Osteocyte (in vitro differentiated cells): ENCODE measurements around the gene UBASH3B. TPM values are rescaled to one million over a fixed set of nuclear protein-coding genes. Genes with fewer than 3 reads are reported as not detected.

Experiments
- DNase-seq: peaks from one replicate; pipeline ENCODE4 v3.0.0; 2021; ENCODE audit warnings: mixed read lengths; ENCODE audit not compliant: unreplicated experiment; ENCODE audit errors: extremely low spot score
- H3K27ac Mint-ChIP-seq: one replicate; pipeline ENCODE4 v1.8.0; 2021; ENCODE audit warnings: mild to moderate bottlenecking, mixed read lengths; ENCODE audit not compliant: unreplicated experiment
- H3K27me3 Mint-ChIP-seq: one replicate; pipeline ENCODE4 v1.8.0; 2021; ENCODE audit warnings: mixed read lengths; ENCODE audit not compliant: unreplicated experiment
- H3K36me3 Mint-ChIP-seq: one replicate; pipeline ENCODE4 v1.8.0; 2021; ENCODE audit warnings: mixed read lengths; ENCODE audit not compliant: unreplicated experiment
- H3K4me1 Mint-ChIP-seq: one replicate; pipeline ENCODE4 v1.8.0; 2021; ENCODE audit warnings: mixed read lengths; ENCODE audit not compliant: unreplicated experiment
- H3K4me3 Mint-ChIP-seq: one replicate; pipeline ENCODE4 v1.8.0; 2021; ENCODE audit warnings: mild to moderate bottlenecking, moderate library complexity, mixed read lengths; ENCODE audit not compliant: unreplicated experiment
- H3K9me3 Mint-ChIP-seq: one replicate; pipeline ENCODE4 v1.8.0; 2021; ENCODE audit warnings: mixed read lengths; ENCODE audit not compliant: unreplicated experiment
- CTCF ChIP-seq: fragments of 200-600 bp; sonication (generic); IDR thresholded peaks from 2 replicates; pipeline ENCODE4 v1.5.0; 2021; ENCODE audit warnings: antibody characterized with exemption, mild to moderate bottlenecking, moderate library complexity
- total RNA-seq: library from RNA; stranded (reverse); gene quantifications from 2 replicates; pipeline ENCODE4 v1.2.1, GENCODE V29; 2021

Gene UBASH3B
- total RNA-seq, 1 donor from 2014 or later: 43.5 TPM

- H3K27me3 Mint-ChIP-seq: no peaks in the 10 kb centered on the region
Measured at GRCh38 chr11:122755941-122756340, 100.4 kb downstream of the UBASH3B start.

GRCh38 chr11:122756417-122756816 lies 100.9 kb downstream of the UBASH3B start:
- Mint-ChIP-seq H3K27ac (no peak overlapping the region), H3K4me3 (no peak overlapping the region), H3K27me3 (no peaks in the 10 kb centered on the region), H3K36me3 (no peaks in the 10 kb centered on the region), H3K9me3 (no peaks in the 10 kb centered on the region), H3K4me1 (peaks cover 3% of the 10 kb centered on the region)
- TF ChIP-seq CTCF: peak; percentile 28
- no peak for DNase-seq

More at GRCh38 chr11:122755941-122756340, 100.4 kb downstream of the UBASH3B start:
- no peaks in the 10 kb centered on the region for H3K9me3 Mint-ChIP-seq
- no peak for DNase-seq
- no peak overlapping the region for H3K27ac Mint-ChIP-seq
- H3K36me3 Mint-ChIP-seq: no peaks in the 10 kb centered on the region
- TF ChIP-seq CTCF: no peak
- no peak overlapping the region for H3K4me3 Mint-ChIP-seq
- peaks cover 3% of the 10 kb centered on the region for H3K4me1 Mint-ChIP-seq

- no peak for TF ChIP-seq CTCF
- Mint-ChIP-seq H3K27me3 (no peaks in the 10 kb centered on the region), H3K36me3 (no peaks in the 10 kb centered on the region), H3K4me1 (peaks cover 3% of the 10 kb centered on the region), H3K4me3 (no peak overlapping the region), H3K9me3 (no peaks in the 10 kb centered on the region), H3K27ac (no peak overlapping the region)
- DNase-seq: no peak
Measured at GRCh38 chr11:122757201-122757600, 101.7 kb downstream of the UBASH3B start.

GRCh38 chr11:122758339-122758738 lies 102.8 kb downstream of the UBASH3B start:
- DNase-seq: no peak
- Mint-ChIP-seq H3K27ac (no peak overlapping the region), H3K27me3 (no peaks in the 10 kb centered on the region), H3K4me1 (peaks cover 3% of the 10 kb centered on the region), H3K4me3 (no peak overlapping the region), H3K36me3 (peaks cover 1% of the 10 kb centered on the region), H3K9me3 (no peaks in the 10 kb centered on the region)
- no peak for TF ChIP-seq CTCF

- H3K9me3 Mint-ChIP-seq: no peaks in the 10 kb centered on the region
- H3K27me3 Mint-ChIP-seq: no peaks in the 10 kb centered on the region
- no peak overlapping the region for H3K4me3 Mint-ChIP-seq
- DNase-seq: no peak
- H3K4me1 Mint-ChIP-seq: peaks cover 3% of the 10 kb centered on the region
- H3K36me3 Mint-ChIP-seq: peaks cover 1% of the 10 kb centered on the region
- no peak overlapping the region for H3K27ac Mint-ChIP-seq
- TF ChIP-seq CTCF: no peak
Measured at GRCh38 chr11:122758974-122759373, 103.5 kb downstream of the UBASH3B start.
